HCT116 (cell line): ENCODE data around the gene THEMIS. TPM values are rescaled to one million over a fixed set of nuclear protein-coding genes. Genes with fewer than 3 reads are reported as not detected.

Source experiments
- ATAC-seq: fragments of 200-7000 bp; cut with Tn5 transposase; 2 replicates; pipeline ENCODE4 v1.9.1; 2020; ENCODE audit warnings: mild to moderate bottlenecking, moderate library complexity
- BruUV-seq: library from RNA; stranded (reverse); fragments of 400-500 nt; replicated peaks from 2 replicates; lab custom pipeline; 2021; lab: Mats Ljungman, UMichigan
- CTCF ChIA-PET: fragments of 300-600 bp; sonication (Branson Sonifier 250); formaldehyde crosslinking; loops from one replicate; lab custom pipeline; 2021; ENCODE audit warnings: antibody characterized with exemption; lab: Charles Lee
- POLR2A ChIA-PET: fragments of 300-600, 350-600 bp; sonication (Branson Sonifier 250); formaldehyde crosslinking; loops from one replicate; lab custom pipeline; 2021; ENCODE audit warnings: antibody characterized with exemption; lab: Charles Lee
- RAD21 ChIA-PET, 2 experiments: fragments of 300-600 bp; sonication (Branson Sonifier 250); formaldehyde crosslinking; loops; one replicate each; lab custom pipeline; 2023; ENCODE audit warnings: low total read pairs in 2 of 2; ENCODE audit not compliant: uncharacterized antibody in 2 of 2, unreplicated experiment in 2 of 2, low non-redundant PET in 1 of 2; lab: Charles Lee
- DNase-seq: peaks from one replicate; pipeline ENCODE4 v3.0.0-alpha.2; 2010; ENCODE audit warnings: low read depth, low spot score
- H2AFZ ChIP-seq: fragments of 200-600 bp; shearing (Covaris generic), sonication (generic); 2 replicates; pipeline ENCODE4 v1.6.1; 2017; ENCODE audit warnings: low read depth, mixed run types, mixed read lengths, antibody characterized with exemption, low read length; ENCODE audit not compliant: poor library complexity, severe bottlenecking
- H3K27ac ChIP-seq: 2 replicates; pipeline ENCODE4 v1.5.1; 2012; ENCODE audit warnings: low read depth, low read length
- H3K27me3 ChIP-seq: fragments of 200-600 bp; sonication (generic); 2 replicates; pipeline ENCODE4 v1.6.1; 2016; ENCODE audit warnings: mixed run types, low read length, mixed read lengths; ENCODE audit not compliant: insufficient read depth
- H3K36me3 ChIP-seq, 2 experiments: fragments of 200-500 bp in 1 of 2; fragments of 200-600 bp in 1 of 2; sonication (Bioruptor generic) in 1 of 2; sonication (generic) in 1 of 2; 2 replicates each; pipeline versions ENCODE4 v1.5.1 to v1.6.1; 2014 to 2016; ENCODE audit warnings: low read length in 2 of 2, inconsistent platforms in 1 of 2, mixed read lengths in 1 of 2, mixed run types in 1 of 2; ENCODE audit not compliant: insufficient read depth in 2 of 2, control insufficient read depth in 1 of 2
- H3K4me1 ChIP-seq, 2 experiments: fragments of 200-600 bp in 1 of 2; sonication (generic) in 1 of 2; 2 replicates each; pipeline versions ENCODE4 v1.5.1 to v1.6.1; 2012 to 2017; ENCODE audit warnings: low read length in 2 of 2, inconsistent platforms in 1 of 2, mild to moderate bottlenecking in 1 of 2, mixed read lengths in 1 of 2, mixed run types in 1 of 2, moderate library complexity in 1 of 2; ENCODE audit not compliant: insufficient read depth in 2 of 2, control insufficient read depth in 1 of 2
- H3K4me2 ChIP-seq: fragments of 200-600 bp; sonication (generic); 2 replicates; pipeline ENCODE4 v1.6.1; 2017; ENCODE audit warnings: mixed run types, low read length, mixed read lengths
- H3K4me3 ChIP-seq, 2 experiments: fragments of 200-600 bp in 1 of 2; sonication (generic) in 1 of 2; replicated peaks in 1 of 2; 2 replicates each; pipeline ENCODE4 v1.5.1; 2011 to 2016; ENCODE audit warnings: low read length in 2 of 2, control low read depth in 1 of 2, low read depth in 1 of 2, mild to moderate bottlenecking in 1 of 2, mixed read lengths in 1 of 2, mixed run types in 1 of 2
- H3K79me2 ChIP-seq: fragments of 200-600 bp; sonication (generic); 2 replicates; pipeline ENCODE4 v1.6.1; 2017; ENCODE audit warnings: mild to moderate bottlenecking, mixed run types, low read length, moderate library complexity, mixed read lengths; ENCODE audit not compliant: insufficient read depth
- H3K9ac ChIP-seq: fragments of 200-600 bp; sonication (generic); 2 replicates; pipeline ENCODE4 v1.6.1; 2016; ENCODE audit warnings: low read length, mixed read lengths
- H3K9me2 ChIP-seq: fragments of 200-600 bp; sonication (generic), shearing (Covaris generic); 2 replicates; pipeline ENCODE4 v1.6.1; 2017; ENCODE audit warnings: mixed run types, mild to moderate bottlenecking, moderate library complexity; ENCODE audit not compliant: insufficient read depth
- H3K9me3 ChIP-seq, 2 experiments: fragments of 200-500 bp in 1 of 2; fragments of 200-600 bp in 1 of 2; sonication (Bioruptor generic) in 1 of 2; sonication (generic) in 1 of 2; 2 replicates each; pipeline ENCODE4 v1.6.1; 2014 to 2017; ENCODE audit warnings: low read length in 2 of 2, mixed read lengths in 2 of 2, inconsistent platforms in 1 of 2, low read depth in 1 of 2, mild to moderate bottlenecking in 1 of 2, mixed run types in 1 of 2, moderate library complexity in 1 of 2; ENCODE audit not compliant: control insufficient read depth in 1 of 2, insufficient read depth in 1 of 2
- H4K20me1 ChIP-seq: fragments of 200-600 bp; sonication (generic), shearing (Covaris generic); 2 replicates; pipeline ENCODE4 v1.6.1; 2017; ENCODE audit warnings: mixed run types, mild to moderate bottlenecking, moderate library complexity; ENCODE audit not compliant: insufficient read depth
- CBX3 ChIP-seq: IDR thresholded peaks from 2 replicates; pipeline ENCODE4 v1.6.1; 2012; ENCODE audit warnings: low read depth
- EGR1 ChIP-seq: IDR thresholded peaks from 2 replicates; pipeline ENCODE4 v1.6.1; 2012; ENCODE audit warnings: low read depth
- EZH2 ChIP-seq: fragments of 200-600 bp; sonication (generic); IDR thresholded peaks from 2 replicates; pipeline ENCODE4 v1.6.1; 2017; ENCODE audit warnings: antibody characterized with exemption, mixed run types
- EZH2phosphoT487 ChIP-seq: fragments of 200-600 bp; IDR thresholded peaks from 2 replicates; pipeline ENCODE4 v1.6.1; 2018; ENCODE audit warnings: antibody characterized with exemption, borderline replicate concordance
- FOSL1 ChIP-seq: IDR thresholded peaks from 2 replicates; pipeline ENCODE4 v1.6.1; 2012; ENCODE audit warnings: low read depth
- JUND ChIP-seq: IDR thresholded peaks from 2 replicates; pipeline ENCODE4 v1.6.1; 2012
- SIN3A ChIP-seq: IDR thresholded peaks from 2 replicates; pipeline ENCODE4 v1.6.1; 2012; ENCODE audit warnings: low read depth
- SRF ChIP-seq: IDR thresholded peaks from 2 replicates; pipeline ENCODE4 v1.6.1; 2012; ENCODE audit warnings: low read depth
- TCF7L2 ChIP-seq: IDR thresholded peaks from 2 replicates; pipeline ENCODE4 v1.7.0; 2011; ENCODE audit warnings: borderline replicate concordance, inconsistent platforms; ENCODE audit not compliant: insufficient read depth, insufficient read length; ENCODE audit errors: extremely low read depth
- YY1 ChIP-seq: IDR thresholded peaks from 2 replicates; pipeline ENCODE4 v1.6.1; 2011; ENCODE audit warnings: low read length, low read depth, moderate library complexity, mild to moderate bottlenecking; ENCODE audit not compliant: insufficient replicate concordance; ENCODE audit errors: extremely low read depth
- ZFX ChIP-seq: fragments of 450-650 bp; IDR thresholded peaks from 2 replicates; pipeline ENCODE4 v1.6.1; 2017
- intact Hi-C: fragments of 100-400 bp; cut with micrococcal nuclease; formaldehyde crosslinking; loops from 2 replicates; pipeline ENCODE4 v1.10.0; 2022
- total RNA-seq: library from RNA; stranded (reverse); gene quantifications from one replicate; pipeline ENCODE4 v1.2.1, GENCODE V29; 2021; ENCODE audit not compliant: unreplicated experiment
- TF ChIP-seq, protein P1 (sequence below): IDR thresholded peaks from 2 replicates; pipeline ENCODE4 v1.6.1; 2012

The THEMIS gene
- total RNA-seq, 1 experiment from 2014 or later = 0.20 TPM

GRCh38 chr6:127792616-127793015, 108.2 kb downstream of the THEMIS start:
- BruUV-seq = no TSS peak
- ChIA-PET POLR2A (no interaction called here), RAD21 (no interaction called here), CTCF (no interaction called here)
- no peaks in the 10 kb centered on the region for H3K9me2 ChIP-seq
- no peak overlapping the region for H3K27ac ChIP-seq
- no peak for ATAC-seq
- H3K27me3 ChIP-seq = no peaks in the 10 kb centered on the region
- H3K36me3 ChIP-seq = no peaks in the 10 kb centered on the region
- DNase-seq = no peak
- intact Hi-C loops = no loop called here
- no peak for TF ChIP-seq FOSL1
- no peak for TF ChIP-seq JUND
- TF ChIP-seq ZFX = no peak
- TF ChIP-seq EGR1 = no peak
- no peak for TF ChIP-seq SIN3A
- H3K9me3 ChIP-seq = no peaks in the 10 kb centered on the region
- H2AFZ ChIP-seq = no peak overlapping the region
- no peak overlapping the region for H3K9ac ChIP-seq
- H4K20me1 ChIP-seq = no peaks in the 10 kb centered on the region
- H3K4me1 ChIP-seq = no peaks in the 10 kb centered on the region
- no peak overlapping the region for H3K4me3 ChIP-seq
- H3K79me2 ChIP-seq = no peaks in the 10 kb centered on the region
- no peak overlapping the region for H3K4me2 ChIP-seq

- RAD21 ChIA-PET = no interaction called here
- H3K79me2 ChIP-seq = no peaks in the 10 kb centered on the region
- intact Hi-C loops = no loop called here
- CTCF ChIA-PET = no interaction called here
- H3K36me3 ChIP-seq = no peaks in the 10 kb centered on the region
- H3K4me2 ChIP-seq = no peak overlapping the region
- no peak for DNase-seq
- H3K27ac ChIP-seq = no peak overlapping the region
- no peaks in the 10 kb centered on the region for H3K9me2 ChIP-seq
- no peaks in the 10 kb centered on the region for H3K4me1 ChIP-seq
- H3K27me3 ChIP-seq = no peaks in the 10 kb centered on the region
- H3K9me3 ChIP-seq = no peaks in the 10 kb centered on the region
- no peak for TF ChIP-seq EZH2phosphoT487
- no peak for TF ChIP-seq SRF
- no peak for TF ChIP-seq SIN3A
- no peak for TF ChIP-seq EZH2
- TF ChIP-seq, protein P1, sequence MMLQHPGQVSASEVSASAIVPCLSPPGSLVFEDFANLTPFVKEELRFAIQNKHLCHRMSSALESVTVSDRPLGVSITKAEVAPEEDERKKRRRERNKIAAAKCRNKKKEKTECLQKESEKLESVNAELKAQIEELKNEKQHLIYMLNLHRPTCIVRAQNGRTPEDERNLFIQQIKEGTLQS = no peak
- TF ChIP-seq ZFX = no peak
- no peak for TF ChIP-seq CBX3
- no peak for TF ChIP-seq TCF7L2
- TF ChIP-seq YY1 = no peak
- ATAC-seq = no peak
- POLR2A ChIA-PET = no interaction called here
- H4K20me1 ChIP-seq = no peaks in the 10 kb centered on the region
- no peak overlapping the region for H3K9ac ChIP-seq
- BruUV-seq = no TSS peak
- no peak overlapping the region for H3K4me3 ChIP-seq
- no peak overlapping the region for H2AFZ ChIP-seq
Measured at GRCh38 chr6:127791779-127792528, 108.9 kb downstream of the THEMIS start.
